LNCaP clone FGC (cell line): ENCODE measurements around the gene NKD2.
A peak's percentile ranks its signal among the peaks of the same experiment; 100 is the strongest.

Experiments used
- DNase-seq: peaks from one replicate; pipeline ENCODE4 v3.0.0-alpha.2; 2011; ENCODE audit warnings: low read depth
- H3K4me3 ChIP-seq: 2 replicates; pipeline ENCODE4 v1.5.1; 2011; ENCODE audit warnings: mild to moderate bottlenecking, low read depth, low read length, control low read depth
- CTCF ChIP-seq: IDR thresholded peaks from 2 replicates; pipeline ENCODE4 v1.5.1; 2012; ENCODE audit warnings: mild to moderate bottlenecking; ENCODE audit not compliant: control insufficient read depth, insufficient read depth; ENCODE audit errors: extremely low read depth

Gene NKD2

GRCh38 chr5:984774-985173 lies 23.8 kb upstream of the NKD2 start:
- DNase-seq, result no peak
- no peak overlapping the region for H3K4me3 ChIP-seq
- no peak for TF ChIP-seq CTCF

GRCh38 chr5:987761-988160 lies 20.8 kb upstream of the NKD2 start:
- TF ChIP-seq CTCF, result no peak
- DNase-seq, result no peak
- H3K4me3 ChIP-seq, result no peak overlapping the region

GRCh38 chr5:988322-988721 lies 20.3 kb upstream of the NKD2 start:
- no peak for TF ChIP-seq CTCF
- DNase-seq, result no peak
- H3K4me3 ChIP-seq, result no peak overlapping the region

GRCh38 chr5:989961-990530 lies 18.6 kb upstream of the NKD2 start:
- DNase-seq, result no peak

GRCh38 chr5:991472-992267 lies 16.9 kb upstream of the NKD2 start:
- no peak overlapping the region for H3K4me3 ChIP-seq
- no peak for TF ChIP-seq CTCF
- no peak for DNase-seq

More at GRCh38 chr5:989961-990530, 18.6 kb upstream of the NKD2 start:
- no peak overlapping the region for H3K4me3 ChIP-seq
- TF ChIP-seq CTCF, result 0 out of 2 replicates have a peak, but pooled peaks have one; percentile 18

GRCh38 chr5:994272-994607 lies 14.4 kb upstream of the NKD2 start:
- no peak for DNase-seq
- TF ChIP-seq CTCF, result no peak
- H3K4me3 ChIP-seq, result no peak overlapping the region
